SK-N-SH (cell line): ENCODE measurements around the gene DPF3.

Source experiments
- EP300 ChIP-seq, 2 experiments: IDR thresholded peaks; 2 replicates each; pipeline versions ENCODE4 v1.4.0 to v1.6.1; 2012; ENCODE audit warnings: borderline replicate concordance in 1 of 2, low read depth in 1 of 2, low read length in 1 of 2
- FOSL2 ChIP-seq: IDR thresholded peaks from 2 replicates; pipeline ENCODE4 v1.4.0; 2012; ENCODE audit warnings: low read depth, mild to moderate bottlenecking, moderate library complexity, borderline replicate concordance
- JUND ChIP-seq: IDR thresholded peaks from 2 replicates; pipeline ENCODE4 v1.4.0; 2012
- MEF2A ChIP-seq: IDR thresholded peaks from 2 replicates; pipeline ENCODE4 v1.4.0; 2012; ENCODE audit warnings: low read depth, borderline replicate concordance
- POLR2AphosphoS5 ChIP-seq: IDR thresholded peaks from 2 replicates; pipeline ENCODE4 v1.6.1; 2012; ENCODE audit warnings: low read depth, low read length
- RAD21 ChIP-seq: IDR thresholded peaks from 2 replicates; pipeline ENCODE4 v1.6.1; 2012; ENCODE audit warnings: mild to moderate bottlenecking, low read length
- RCOR1 ChIP-seq: fragments of 150-350 bp; IDR thresholded peaks from 2 replicates; pipeline ENCODE4 v1.6.1; 2017; ENCODE audit warnings: antibody characterized with exemption, low read length
- SMC3 ChIP-seq: IDR thresholded peaks from 2 replicates; pipeline ENCODE4 v1.6.1; 2012; ENCODE audit warnings: low read depth, low read length, improper control_type of control experiment
- TF ChIP-seq, protein P1 (sequence below): fragments of 200-600 bp; sonication (generic); IDR thresholded peaks from 2 replicates; pipeline ENCODE4 v1.6.1; 2017; ENCODE audit warnings: antibody characterized with exemption, mild to moderate bottlenecking, moderate library complexity
- TF ChIP-seq, protein P2 (sequence below): fragments of 150-350 bp; IDR thresholded peaks from 2 replicates; pipeline ENCODE4 v1.6.1; 2016; ENCODE audit warnings: mild to moderate bottlenecking, low read depth, low read length
- TF ChIP-seq, protein P3 (sequence below): IDR thresholded peaks from 2 replicates; pipeline ENCODE4 v1.6.1; 2012; ENCODE audit warnings: mild to moderate bottlenecking, low read depth, low read length, moderate library complexity
- TF ChIP-seq, protein P4 (sequence below): IDR thresholded peaks from 2 replicates; pipeline ENCODE4 v1.4.0; 2012; ENCODE audit warnings: low read depth, borderline replicate concordance

DNA sequence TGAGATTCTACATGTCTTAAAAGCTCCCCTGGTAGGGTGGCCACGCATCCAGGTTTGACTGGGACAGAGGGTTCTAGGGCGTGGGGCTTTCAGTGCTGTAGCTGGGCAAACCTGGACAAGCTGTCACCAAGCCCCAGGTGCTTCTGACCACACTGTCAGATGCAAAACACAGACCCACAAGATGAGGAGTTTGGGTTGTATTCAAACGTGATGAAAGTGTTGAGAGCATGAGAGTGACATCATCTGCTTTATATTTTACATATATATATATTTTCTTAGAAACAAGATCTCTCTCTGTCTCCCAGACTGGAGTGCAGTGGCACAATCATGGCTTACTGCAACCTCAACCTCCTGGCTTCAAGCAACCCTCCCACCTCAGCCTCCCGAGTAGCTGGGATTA lies 210.1 kb downstream of the DPF3 start:
- TF ChIP-seq, protein P1, sequence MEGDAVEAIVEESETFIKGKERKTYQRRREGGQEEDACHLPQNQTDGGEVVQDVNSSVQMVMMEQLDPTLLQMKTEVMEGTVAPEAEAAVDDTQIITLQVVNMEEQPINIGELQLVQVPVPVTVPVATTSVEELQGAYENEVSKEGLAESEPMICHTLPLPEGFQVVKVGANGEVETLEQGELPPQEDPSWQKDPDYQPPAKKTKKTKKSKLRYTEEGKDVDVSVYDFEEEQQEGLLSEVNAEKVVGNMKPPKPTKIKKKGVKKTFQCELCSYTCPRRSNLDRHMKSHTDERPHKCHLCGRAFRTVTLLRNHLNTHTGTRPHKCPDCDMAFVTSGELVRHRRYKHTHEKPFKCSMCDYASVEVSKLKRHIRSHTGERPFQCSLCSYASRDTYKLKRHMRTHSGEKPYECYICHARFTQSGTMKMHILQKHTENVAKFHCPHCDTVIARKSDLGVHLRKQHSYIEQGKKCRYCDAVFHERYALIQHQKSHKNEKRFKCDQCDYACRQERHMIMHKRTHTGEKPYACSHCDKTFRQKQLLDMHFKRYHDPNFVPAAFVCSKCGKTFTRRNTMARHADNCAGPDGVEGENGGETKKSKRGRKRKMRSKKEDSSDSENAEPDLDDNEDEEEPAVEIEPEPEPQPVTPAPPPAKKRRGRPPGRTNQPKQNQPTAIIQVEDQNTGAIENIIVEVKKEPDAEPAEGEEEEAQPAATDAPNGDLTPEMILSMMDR: no peak
- TF ChIP-seq, protein P2, sequence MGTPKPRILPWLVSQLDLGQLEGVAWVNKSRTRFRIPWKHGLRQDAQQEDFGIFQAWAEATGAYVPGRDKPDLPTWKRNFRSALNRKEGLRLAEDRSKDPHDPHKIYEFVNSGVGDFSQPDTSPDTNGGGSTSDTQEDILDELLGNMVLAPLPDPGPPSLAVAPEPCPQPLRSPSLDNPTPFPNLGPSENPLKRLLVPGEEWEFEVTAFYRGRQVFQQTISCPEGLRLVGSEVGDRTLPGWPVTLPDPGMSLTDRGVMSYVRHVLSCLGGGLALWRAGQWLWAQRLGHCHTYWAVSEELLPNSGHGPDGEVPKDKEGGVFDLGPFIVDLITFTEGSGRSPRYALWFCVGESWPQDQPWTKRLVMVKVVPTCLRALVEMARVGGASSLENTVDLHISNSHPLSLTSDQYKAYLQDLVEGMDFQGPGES: no peak
- no peak for TF ChIP-seq EP300 (IDR thresholded peaks at IDR 0.05; ENCODE audit: borderline replicate concordance in 1 of 2, low read depth in 1 of 2, low read length in 1 of 2)
- TF ChIP-seq SMC3: no peak
- no peak for TF ChIP-seq POLR2AphosphoS5
- TF ChIP-seq RCOR1: no peak
- TF ChIP-seq, protein P3, sequence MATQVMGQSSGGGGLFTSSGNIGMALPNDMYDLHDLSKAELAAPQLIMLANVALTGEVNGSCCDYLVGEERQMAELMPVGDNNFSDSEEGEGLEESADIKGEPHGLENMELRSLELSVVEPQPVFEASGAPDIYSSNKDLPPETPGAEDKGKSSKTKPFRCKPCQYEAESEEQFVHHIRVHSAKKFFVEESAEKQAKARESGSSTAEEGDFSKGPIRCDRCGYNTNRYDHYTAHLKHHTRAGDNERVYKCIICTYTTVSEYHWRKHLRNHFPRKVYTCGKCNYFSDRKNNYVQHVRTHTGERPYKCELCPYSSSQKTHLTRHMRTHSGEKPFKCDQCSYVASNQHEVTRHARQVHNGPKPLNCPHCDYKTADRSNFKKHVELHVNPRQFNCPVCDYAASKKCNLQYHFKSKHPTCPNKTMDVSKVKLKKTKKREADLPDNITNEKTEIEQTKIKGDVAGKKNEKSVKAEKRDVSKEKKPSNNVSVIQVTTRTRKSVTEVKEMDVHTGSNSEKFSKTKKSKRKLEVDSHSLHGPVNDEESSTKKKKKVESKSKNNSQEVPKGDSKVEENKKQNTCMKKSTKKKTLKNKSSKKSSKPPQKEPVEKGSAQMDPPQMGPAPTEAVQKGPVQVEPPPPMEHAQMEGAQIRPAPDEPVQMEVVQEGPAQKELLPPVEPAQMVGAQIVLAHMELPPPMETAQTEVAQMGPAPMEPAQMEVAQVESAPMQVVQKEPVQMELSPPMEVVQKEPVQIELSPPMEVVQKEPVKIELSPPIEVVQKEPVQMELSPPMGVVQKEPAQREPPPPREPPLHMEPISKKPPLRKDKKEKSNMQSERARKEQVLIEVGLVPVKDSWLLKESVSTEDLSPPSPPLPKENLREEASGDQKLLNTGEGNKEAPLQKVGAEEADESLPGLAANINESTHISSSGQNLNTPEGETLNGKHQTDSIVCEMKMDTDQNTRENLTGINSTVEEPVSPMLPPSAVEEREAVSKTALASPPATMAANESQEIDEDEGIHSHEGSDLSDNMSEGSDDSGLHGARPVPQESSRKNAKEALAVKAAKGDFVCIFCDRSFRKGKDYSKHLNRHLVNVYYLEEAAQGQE: no peak
- TF ChIP-seq, protein P4, sequence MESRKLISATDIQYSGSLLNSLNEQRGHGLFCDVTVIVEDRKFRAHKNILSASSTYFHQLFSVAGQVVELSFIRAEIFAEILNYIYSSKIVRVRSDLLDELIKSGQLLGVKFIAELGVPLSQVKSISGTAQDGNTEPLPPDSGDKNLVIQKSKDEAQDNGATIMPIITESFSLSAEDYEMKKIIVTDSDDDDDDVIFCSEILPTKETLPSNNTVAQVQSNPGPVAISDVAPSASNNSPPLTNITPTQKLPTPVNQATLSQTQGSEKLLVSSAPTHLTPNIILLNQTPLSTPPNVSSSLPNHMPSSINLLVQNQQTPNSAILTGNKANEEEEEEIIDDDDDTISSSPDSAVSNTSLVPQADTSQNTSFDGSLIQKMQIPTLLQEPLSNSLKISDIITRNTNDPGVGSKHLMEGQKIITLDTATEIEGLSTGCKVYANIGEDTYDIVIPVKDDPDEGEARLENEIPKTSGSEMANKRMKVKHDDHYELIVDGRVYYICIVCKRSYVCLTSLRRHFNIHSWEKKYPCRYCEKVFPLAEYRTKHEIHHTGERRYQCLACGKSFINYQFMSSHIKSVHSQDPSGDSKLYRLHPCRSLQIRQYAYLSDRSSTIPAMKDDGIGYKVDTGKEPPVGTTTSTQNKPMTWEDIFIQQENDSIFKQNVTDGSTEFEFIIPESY: no peak
- TF ChIP-seq RAD21: no peak
- no peak for TF ChIP-seq MEF2A
- no peak for TF ChIP-seq JUND
- no peak for TF ChIP-seq FOSL2
